ENCODE data around the gene AKAP6.

The AKAP6 gene

DNA sequence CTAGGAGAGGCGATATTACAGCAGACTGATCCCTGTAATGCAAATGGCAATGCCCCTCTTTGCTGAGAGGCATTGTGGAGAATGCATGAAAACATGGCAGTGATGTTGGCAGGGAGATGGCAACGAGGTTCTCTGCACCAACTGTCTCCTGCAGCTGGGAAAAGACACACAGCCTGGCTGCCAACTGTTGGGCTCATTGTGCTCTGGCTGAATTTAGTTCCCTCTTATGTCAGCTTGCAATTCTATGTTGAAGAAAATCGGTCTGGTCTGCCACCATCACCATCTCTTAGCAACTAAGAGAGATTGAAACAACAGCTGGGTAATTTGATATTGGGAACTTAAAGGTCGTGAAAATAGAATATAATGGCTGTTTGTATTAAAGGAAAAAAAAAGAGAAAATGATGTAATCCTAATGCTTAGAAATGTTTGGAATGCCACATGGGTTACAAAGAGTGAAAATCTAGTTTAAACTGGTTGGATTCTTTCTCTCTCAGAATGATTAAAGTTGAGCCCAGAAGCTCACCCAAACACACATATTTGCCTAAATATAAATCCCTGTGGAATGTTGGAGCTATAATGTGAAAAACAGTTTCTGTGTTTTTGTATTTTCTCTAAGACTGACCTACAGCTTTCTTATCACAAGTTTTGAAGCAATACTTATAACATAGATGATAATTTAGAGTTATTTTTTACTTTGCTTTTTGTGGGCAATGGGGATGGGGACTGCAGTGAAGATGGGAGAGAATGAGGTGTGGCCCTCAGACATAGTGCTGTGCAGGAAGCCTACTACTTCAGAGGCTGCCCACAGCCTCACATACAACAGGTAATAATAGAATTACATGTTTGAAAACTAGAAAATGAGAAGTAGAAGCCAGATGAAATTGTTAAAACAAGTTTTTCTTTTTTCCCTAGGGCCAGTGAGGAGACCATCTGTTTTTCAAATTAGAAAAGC lies 143.7 kb downstream of the AKAP6 start:
- peak; percentile 49 for DNase-seq (ENCODE audit: low spot score)
- ChIA-PET CTCF (interaction anchor here (0.5 to 1.3 kb wide), 6 partner anchors 40 to 1287 kb away, joined by 3 to 4 read pairs (median 3); no protein-coding TSS in a partner anchor), POLR2A (ENCODE audit: low non-redundant PET) (no interaction called here)

DNA sequence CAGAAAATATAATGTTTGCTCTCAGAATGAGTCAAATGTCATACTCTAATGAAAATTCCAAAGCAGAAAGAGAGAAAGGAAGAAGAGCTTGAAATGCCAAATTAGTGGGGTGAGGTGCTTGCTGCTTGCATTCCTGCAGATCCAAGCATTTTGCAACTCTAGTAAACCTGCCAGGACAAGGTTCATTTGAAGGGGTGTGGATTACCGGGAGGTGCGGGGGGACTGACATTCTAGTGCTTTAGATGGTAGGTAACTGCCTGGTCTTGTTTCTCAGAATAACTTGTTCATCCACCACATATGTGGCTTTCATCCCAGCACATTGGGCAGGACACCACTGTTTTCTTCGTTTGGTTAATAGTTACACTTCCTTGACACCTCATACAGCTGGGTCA lies 144.4 kb downstream of the AKAP6 start:
- peak overlapping the region; percentile 99 for H3K27ac ChIP-seq
- CTCF ChIA-PET = interaction anchor here (0.5 to 1.3 kb wide), 4 partner anchors 63 to 219 kb away, joined by 3 to 4 read pairs (median 3); no protein-coding TSS in a partner anchor
- POLR2A ChIA-PET (ENCODE audit: low non-redundant PET) = no interaction called here
- TF ChIP-seq, protein P1, sequence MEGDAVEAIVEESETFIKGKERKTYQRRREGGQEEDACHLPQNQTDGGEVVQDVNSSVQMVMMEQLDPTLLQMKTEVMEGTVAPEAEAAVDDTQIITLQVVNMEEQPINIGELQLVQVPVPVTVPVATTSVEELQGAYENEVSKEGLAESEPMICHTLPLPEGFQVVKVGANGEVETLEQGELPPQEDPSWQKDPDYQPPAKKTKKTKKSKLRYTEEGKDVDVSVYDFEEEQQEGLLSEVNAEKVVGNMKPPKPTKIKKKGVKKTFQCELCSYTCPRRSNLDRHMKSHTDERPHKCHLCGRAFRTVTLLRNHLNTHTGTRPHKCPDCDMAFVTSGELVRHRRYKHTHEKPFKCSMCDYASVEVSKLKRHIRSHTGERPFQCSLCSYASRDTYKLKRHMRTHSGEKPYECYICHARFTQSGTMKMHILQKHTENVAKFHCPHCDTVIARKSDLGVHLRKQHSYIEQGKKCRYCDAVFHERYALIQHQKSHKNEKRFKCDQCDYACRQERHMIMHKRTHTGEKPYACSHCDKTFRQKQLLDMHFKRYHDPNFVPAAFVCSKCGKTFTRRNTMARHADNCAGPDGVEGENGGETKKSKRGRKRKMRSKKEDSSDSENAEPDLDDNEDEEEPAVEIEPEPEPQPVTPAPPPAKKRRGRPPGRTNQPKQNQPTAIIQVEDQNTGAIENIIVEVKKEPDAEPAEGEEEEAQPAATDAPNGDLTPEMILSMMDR (conservative IDR thresholded peaks at IDR 0.05; ENCODE audit: low read depth) = no peak
- DNase-seq (ENCODE audit: low spot score) = peak; percentile 94

More for the DNA sequence above, 143.7 kb downstream of the AKAP6 start:
- peak overlapping the region; percentile 99 for H3K27ac ChIP-seq
- TF ChIP-seq, protein P1 (conservative IDR thresholded peaks at IDR 0.05; ENCODE audit: low read depth) = no peak

DNA sequence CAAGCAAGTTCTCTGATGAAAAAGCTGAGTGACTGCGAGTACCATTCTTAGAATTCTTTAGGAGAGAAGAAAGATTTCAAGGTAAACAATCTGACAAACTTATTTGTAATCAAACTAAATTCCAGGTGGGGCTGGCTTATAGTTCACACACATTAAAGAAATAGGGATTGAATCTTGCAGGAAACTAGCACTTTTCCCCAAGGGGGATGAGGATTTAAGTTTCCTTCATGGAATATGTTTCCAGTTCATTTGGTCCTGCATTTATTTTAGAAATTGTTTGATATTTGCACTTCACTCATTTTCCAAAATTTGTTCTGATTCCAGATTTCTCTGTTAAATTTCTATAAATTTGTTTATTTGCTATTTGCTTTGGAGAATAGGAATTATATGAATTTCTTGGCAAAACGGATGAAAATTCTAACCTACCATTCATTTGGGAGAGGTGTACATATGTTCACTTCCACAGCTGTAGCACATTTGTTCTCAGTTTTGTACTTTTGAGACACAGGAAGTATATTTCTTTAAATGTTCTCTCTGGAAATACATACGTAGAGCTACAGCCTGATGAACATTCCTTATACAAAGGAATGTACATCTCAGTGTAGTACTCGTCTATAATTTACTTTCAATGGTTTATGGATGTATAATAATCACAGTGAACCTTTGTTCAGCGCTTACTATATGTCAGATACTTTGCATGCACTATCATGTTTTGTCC lies 145.5 kb downstream of the AKAP6 start:
- no peak for DNase-seq (ENCODE audit: low spot score)
- CTCF ChIA-PET = no interaction called here
- peak overlapping the region; percentile 99 for H3K27ac ChIP-seq
- POLR2A ChIA-PET (ENCODE audit: low non-redundant PET) = no interaction called here
- TF ChIP-seq, protein P1 (conservative IDR thresholded peaks at IDR 0.05; ENCODE audit: low read depth) = no peak

DNA sequence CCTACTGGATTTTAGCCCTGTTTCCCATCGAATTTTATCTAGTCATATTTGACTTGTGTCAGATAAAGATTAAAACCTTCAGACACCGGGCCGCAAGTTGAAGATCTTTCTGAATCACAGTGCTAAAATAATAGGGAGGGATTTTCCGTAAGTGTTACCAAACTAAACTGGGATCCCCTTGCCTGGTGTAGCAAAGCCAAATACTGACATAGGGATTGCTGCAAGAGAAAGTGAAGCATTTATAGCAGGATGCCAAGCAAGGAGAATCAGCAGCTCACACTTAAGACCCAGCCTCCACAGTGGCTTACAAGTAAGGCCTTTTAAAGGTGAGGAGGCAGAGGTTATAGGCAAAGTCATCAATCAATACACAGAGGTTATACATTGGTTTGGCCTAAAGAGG lies 147.4 kb downstream of the AKAP6 start:
- DNase-seq (ENCODE audit: low spot score) = no peak
- CTCF ChIA-PET = interaction anchor here (0.6 kb wide), 1 partner anchor 32 kb away, joined by 3 read pairs; no protein-coding TSS in a partner anchor
- H3K27ac ChIP-seq = no peak overlapping the region
- POLR2A ChIA-PET (ENCODE audit: low non-redundant PET) = no interaction called here
- TF ChIP-seq, protein P1 (conservative IDR thresholded peaks at IDR 0.05; ENCODE audit: low read depth) = no peak

DNA sequence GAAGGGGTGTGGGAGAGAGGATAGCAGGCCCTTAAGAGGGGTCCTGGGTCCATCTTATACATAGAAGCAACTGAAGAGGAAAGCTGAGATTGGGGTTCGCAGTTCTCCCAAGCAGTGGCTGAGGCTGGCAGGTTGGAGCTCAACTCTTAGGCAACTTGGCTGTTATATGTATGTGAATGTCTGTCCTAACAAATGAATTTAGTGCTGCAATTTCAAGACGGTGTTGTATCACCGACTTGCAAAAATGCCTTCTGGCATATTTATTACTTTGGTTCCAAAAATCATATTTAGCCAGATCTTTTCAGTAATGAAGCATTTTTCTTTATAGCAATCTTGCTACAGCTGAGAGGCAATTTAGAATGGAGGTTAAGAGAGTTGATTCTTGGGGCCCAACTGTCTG lies 148.3 kb downstream of the AKAP6 start:
- TF ChIP-seq, protein P1 (conservative IDR thresholded peaks at IDR 0.05; ENCODE audit: low read depth) = no peak
- no peak overlapping the region for H3K27ac ChIP-seq
- CTCF ChIA-PET = interaction anchor here (0.7 kb wide), 1 partner anchor 23 kb away, joined by 3 read pairs; no protein-coding TSS in a partner anchor
- no peak for DNase-seq (ENCODE audit: low spot score)
- POLR2A ChIA-PET (ENCODE audit: low non-redundant PET) = no interaction called here

DNA sequence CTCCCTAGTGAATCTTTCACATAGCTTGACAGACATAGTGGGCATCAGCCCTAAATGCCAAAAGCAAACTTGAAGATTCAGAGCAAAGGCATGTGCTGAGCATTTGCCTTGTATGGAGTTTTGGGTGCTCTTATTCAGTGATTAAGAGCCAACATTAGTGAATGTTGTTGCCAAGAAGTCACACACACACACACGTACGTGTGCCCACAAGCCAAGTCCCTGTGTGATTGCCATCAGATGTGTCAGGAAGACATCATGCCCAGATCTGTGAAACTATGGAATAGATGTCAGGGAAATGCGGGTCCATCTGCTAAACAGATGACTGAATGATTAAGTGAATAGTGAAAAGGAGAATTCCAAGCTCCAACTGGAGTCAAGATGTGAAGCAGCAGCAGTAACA lies 149.0 kb downstream of the AKAP6 start:
- no peak for DNase-seq (ENCODE audit: low spot score)
- POLR2A ChIA-PET (ENCODE audit: low non-redundant PET) = no interaction called here
- no peak overlapping the region for H3K27ac ChIP-seq
- CTCF ChIA-PET = no interaction called here
- TF ChIP-seq, protein P1 (conservative IDR thresholded peaks at IDR 0.05; ENCODE audit: low read depth) = no peak
